Left ventricle myocardium inferior (tissue), 1 donor: ENCODE data around the gene SLC25A28. TPM values are rescaled to one million over a fixed set of nuclear protein-coding genes. Genes with fewer than 3 reads are reported as not detected.

Experiments used
- DNase-seq: peaks from one replicate; pipeline ENCODE4 v3.0.0-alpha.2; 2020
- H3K27ac ChIP-seq: fragments of 200-600 bp; replicated peaks from 2 replicates; pipeline ENCODE4 v1.8.0; 2021
- H3K27me3 ChIP-seq: fragments of 200-600 bp; 2 replicates; pipeline ENCODE4 v1.8.0; 2021; ENCODE audit warnings: low read depth
- H3K36me3 ChIP-seq: fragments of 200-600 bp; 2 replicates; pipeline ENCODE4 v1.8.0; 2021
- H3K4me1 ChIP-seq: fragments of 200-600 bp; 2 replicates; pipeline ENCODE4 v1.8.0; 2021
- H3K4me3 ChIP-seq: fragments of 200-600 bp; 2 replicates; pipeline ENCODE4 v1.8.0; 2021; ENCODE audit warnings: mild to moderate bottlenecking, moderate library complexity
- H3K9me3 ChIP-seq: fragments of 200-600 bp; replicated peaks from 2 replicates; pipeline ENCODE4 v1.8.0; 2021
- intact Hi-C: fragments of 100-400 bp; cut with micrococcal nuclease; formaldehyde crosslinking; loops from one replicate; pipeline ENCODE4 v1.11.0; 2022
- long read RNA-seq: library from polyadenylated mRNA; unstranded; transcript quantifications from one replicate; pipeline ENCODE4 v2.0.0, GENCODE V29; 2021
- total RNA-seq: library from RNA; stranded (reverse); fragmentation: NEBNext Ultra II Directional; extraction: Animal tissue kit (Norgen Biotek cat#: 25700); gene quantifications from one replicate; pipeline ENCODE4 v1.2.1, GENCODE V29; 2021
- TF ChIP-seq, protein P1 (sequence below): fragments of 200-600 bp; IDR thresholded peaks from 2 replicates; pipeline ENCODE4 v1.8.0; 2021; ENCODE audit warnings: antibody characterized with exemption, mild to moderate bottlenecking, borderline replicate concordance
- donor health status: DM: no; HTN: yes; CAD: no; lungs with severe emphysema.

SLC25A28 gene, protein sequence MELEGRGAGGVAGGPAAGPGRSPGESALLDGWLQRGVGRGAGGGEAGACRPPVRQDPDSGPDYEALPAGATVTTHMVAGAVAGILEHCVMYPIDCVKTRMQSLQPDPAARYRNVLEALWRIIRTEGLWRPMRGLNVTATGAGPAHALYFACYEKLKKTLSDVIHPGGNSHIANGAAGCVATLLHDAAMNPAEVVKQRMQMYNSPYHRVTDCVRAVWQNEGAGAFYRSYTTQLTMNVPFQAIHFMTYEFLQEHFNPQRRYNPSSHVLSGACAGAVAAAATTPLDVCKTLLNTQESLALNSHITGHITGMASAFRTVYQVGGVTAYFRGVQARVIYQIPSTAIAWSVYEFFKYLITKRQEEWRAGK
- 41.2 TPM for total RNA-seq
- long read RNA-seq, transcript SLC25A28-201 (4 exons, 1,451 nt) = major isoform, 42 of 71 reads
- long read RNA-seq, partial matches to known transcripts = 6 of 71 reads
- long read RNA-seq, other reads (novel, unspliced or antisense) = 20 of 71 reads

DNA sequence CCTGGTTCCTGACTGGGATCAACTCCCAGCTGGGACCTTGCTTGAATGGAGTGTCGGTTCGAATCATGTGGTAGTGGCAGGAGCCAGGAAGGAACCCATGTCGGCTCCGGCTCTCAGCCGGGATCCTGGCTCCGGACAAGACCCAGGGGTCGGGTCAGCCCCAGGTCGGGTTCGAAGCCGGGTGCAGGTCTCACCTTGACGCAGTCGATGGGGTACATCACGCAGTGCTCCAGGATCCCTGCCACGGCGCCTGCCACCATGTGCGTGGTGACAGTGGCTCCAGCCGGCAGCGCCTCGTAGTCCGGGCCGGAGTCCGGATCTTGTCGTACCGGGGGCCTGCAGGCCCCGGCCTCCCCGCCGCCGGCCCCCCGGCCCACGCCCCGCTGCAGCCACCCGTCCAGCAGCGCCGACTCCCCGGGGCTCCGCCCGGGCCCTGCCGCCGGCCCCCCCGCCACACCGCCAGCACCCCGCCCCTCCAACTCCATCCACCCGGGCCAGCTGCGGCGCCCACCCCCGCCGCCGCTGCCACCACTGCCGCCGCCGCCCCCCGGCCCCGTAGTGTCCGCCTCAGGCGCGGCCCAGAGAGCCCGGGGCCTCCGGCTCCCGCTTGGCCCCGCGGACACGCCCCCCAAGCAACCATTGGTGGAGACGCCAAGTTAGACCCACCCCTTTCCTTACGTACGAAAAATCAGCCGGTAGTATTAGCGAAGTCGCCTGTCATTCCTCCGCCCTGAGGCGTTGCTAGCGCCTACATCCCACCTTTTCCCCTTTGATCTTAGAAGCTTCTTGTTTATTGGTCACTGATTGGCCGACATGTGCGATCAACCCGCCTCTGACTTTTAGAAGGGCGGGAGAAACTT is at the start of gene SLC25A28:
SLC25A28 (minus strand) TSS at position 589 of the 860 bp plus-strand sequence; CDS start at position 485, 104 bp downstream.
- TF ChIP-seq, protein P1, sequence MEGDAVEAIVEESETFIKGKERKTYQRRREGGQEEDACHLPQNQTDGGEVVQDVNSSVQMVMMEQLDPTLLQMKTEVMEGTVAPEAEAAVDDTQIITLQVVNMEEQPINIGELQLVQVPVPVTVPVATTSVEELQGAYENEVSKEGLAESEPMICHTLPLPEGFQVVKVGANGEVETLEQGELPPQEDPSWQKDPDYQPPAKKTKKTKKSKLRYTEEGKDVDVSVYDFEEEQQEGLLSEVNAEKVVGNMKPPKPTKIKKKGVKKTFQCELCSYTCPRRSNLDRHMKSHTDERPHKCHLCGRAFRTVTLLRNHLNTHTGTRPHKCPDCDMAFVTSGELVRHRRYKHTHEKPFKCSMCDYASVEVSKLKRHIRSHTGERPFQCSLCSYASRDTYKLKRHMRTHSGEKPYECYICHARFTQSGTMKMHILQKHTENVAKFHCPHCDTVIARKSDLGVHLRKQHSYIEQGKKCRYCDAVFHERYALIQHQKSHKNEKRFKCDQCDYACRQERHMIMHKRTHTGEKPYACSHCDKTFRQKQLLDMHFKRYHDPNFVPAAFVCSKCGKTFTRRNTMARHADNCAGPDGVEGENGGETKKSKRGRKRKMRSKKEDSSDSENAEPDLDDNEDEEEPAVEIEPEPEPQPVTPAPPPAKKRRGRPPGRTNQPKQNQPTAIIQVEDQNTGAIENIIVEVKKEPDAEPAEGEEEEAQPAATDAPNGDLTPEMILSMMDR = no peak
- Histone ChIP-seq H3K27me3 (no peaks in the 10 kb centered on the region), H3K4me1 (peaks cover 64% of the 10 kb centered on the region), H3K27ac (peak within 1 kb of the TSS; percentile 99), H3K36me3 (no peaks in the 10 kb centered on the region), H3K4me3 (peak within 1 kb of the TSS; percentile 92), H3K9me3 (no peaks in the 10 kb centered on the region)
- DNase-seq = peak; percentile 93
- intact Hi-C loops = no loop called here

DNA sequence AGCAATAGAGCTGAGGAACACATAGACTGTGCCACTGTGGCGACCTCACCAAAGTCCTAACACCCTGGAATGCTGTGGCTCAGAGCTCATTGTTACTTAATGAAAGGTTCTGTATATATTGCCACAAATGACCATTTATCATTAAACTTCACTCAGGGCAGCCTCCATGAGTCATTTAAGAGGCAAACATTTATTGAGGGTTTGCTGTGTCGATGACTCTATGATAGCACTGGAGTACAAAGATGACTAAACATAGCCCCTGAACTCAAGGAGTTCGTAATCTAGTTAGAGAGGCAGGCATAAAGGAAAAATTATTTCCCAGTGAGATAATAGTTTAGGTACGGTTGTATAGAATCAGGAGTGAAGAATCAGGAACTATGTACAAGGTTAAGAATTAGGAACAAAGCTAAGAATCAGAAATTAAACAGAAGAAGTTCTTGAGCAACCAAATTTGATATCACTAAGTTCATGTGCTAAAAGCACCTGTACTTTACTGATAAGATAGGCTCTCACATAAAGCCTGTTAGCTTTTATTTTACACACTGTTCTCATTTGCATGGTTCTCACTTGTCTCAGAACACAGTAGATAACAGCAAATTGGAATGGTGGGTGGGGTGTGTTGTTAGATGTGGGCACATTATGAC is 47.0 kb upstream of the SLC25A28 start:
- H3K4me1 ChIP-seq = no peaks in the 10 kb centered on the region
- H3K27ac ChIP-seq = no peak overlapping the region
- DNase-seq = no peak
- no peaks in the 10 kb centered on the region for H3K27me3 ChIP-seq
- TF ChIP-seq, protein P1 = no peak
- H3K4me3 ChIP-seq = no peak overlapping the region
- H3K9me3 ChIP-seq = no peaks in the 10 kb centered on the region
- intact Hi-C loops = no loop called here
- peaks cover 16% of the 10 kb centered on the region for H3K36me3 ChIP-seq

DNA sequence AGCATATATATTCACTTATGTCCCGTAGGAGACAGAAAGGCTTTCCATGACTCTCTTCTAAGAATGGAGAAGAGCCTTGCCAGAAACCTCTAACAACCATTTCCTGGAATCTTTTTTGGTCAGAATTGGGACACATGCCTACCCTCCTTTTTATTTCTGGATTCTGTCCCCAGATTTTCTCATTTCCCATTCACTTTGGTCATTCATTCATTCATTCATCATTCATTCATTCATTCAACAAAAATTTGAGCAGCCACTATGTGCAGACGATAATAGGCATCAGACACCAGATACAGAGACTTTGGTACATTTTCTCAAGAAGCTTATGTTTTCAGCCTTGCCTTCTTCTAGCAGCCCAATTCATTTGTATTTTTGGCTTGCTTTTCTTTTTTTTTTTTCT is 45.1 kb upstream of the SLC25A28 start:
- intact Hi-C loops = no loop called here
- Histone ChIP-seq H3K27me3 (no peaks in the 10 kb centered on the region), H3K4me1 (peaks cover 13% of the 10 kb centered on the region), H3K36me3 (peaks cover 16% of the 10 kb centered on the region), H3K4me3 (no peak overlapping the region), H3K9me3 (no peaks in the 10 kb centered on the region), H3K27ac (no peak overlapping the region)
- DNase-seq = no peak
- TF ChIP-seq, protein P1 = no peak

DNA sequence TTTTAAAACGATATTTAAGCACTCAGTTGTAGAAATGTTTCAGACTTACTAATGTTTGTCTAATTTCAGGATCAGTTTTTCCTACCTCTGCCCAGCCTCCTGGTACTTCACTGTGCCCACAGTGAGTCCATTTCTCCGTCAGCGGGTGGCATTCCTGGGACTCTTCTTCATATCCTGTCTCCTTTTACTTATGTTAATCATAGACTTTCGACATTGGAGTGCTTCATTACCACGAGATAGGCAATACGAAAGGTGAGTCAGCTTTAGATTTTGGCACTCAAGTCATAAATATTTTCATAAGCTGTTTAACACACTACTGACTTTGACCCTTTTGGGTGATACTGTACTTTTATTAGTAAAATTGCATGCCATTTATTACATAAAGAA is 41.1 kb upstream of the SLC25A28 start:
- H3K27me3 ChIP-seq = no peaks in the 10 kb centered on the region
- intact Hi-C loops = no loop called here
- H3K36me3 ChIP-seq = peaks cover 3% of the 10 kb centered on the region
- H3K27ac ChIP-seq = no peak overlapping the region
- H3K9me3 ChIP-seq = no peaks in the 10 kb centered on the region
- TF ChIP-seq, protein P1 = no peak
- H3K4me3 ChIP-seq = peak overlapping the region; percentile 13
- peaks cover 30% of the 10 kb centered on the region for H3K4me1 ChIP-seq
- no peak for DNase-seq
